WTC11 (cell line): ENCODE data around the gene CTRB1. TPM values are rescaled to one million over a fixed set of nuclear protein-coding genes. Genes with fewer than 3 reads are reported as not detected.

ENCODE experiments used
- ATAC-seq: fragments of 200-7000 bp; cut with Tn5 transposase; 2 replicates; pipeline ENCODE4 v1.10.0; 2021; ENCODE audit warnings: mild to moderate bottlenecking, moderate library complexity
- CTCF ChIA-PET: fragments of 300-600 bp; sonication (Branson Sonifier 250); formaldehyde crosslinking; loops from one replicate; lab custom pipeline; 2021; ENCODE audit warnings: antibody characterized with exemption; lab: Charles Lee
- POLR2A ChIA-PET: fragments of 350-600 bp; sonication (Branson Sonifier 250); formaldehyde crosslinking; loops from one replicate; lab custom pipeline; 2021; ENCODE audit warnings: antibody characterized with exemption; lab: Charles Lee
- DNase-seq: peaks from one replicate; pipeline ENCODE4 v3.0.0; 2021; ENCODE audit warnings: low spot score
- H3K27ac Mint-ChIP-seq: 2 replicates; pipeline ENCODE4 v1.8.0; 2021; ENCODE audit warnings: mixed read lengths
- H3K27me3 Mint-ChIP-seq: 2 replicates; pipeline ENCODE4 v1.8.0; 2021; ENCODE audit warnings: low read depth, mild to moderate bottlenecking, moderate library complexity, mixed read lengths
- H3K36me3 Mint-ChIP-seq: 2 replicates; pipeline ENCODE4 v1.8.0; 2021; ENCODE audit warnings: mixed read lengths
- H3K4me1 Mint-ChIP-seq: 2 replicates; pipeline ENCODE4 v1.8.0; 2022; ENCODE audit warnings: mixed read lengths
- H3K4me3 Mint-ChIP-seq: 2 replicates; pipeline ENCODE4 v1.8.0; 2021; ENCODE audit warnings: mild to moderate bottlenecking, moderate library complexity, mixed read lengths
- H3K9me3 Mint-ChIP-seq: 2 replicates; pipeline ENCODE4 v1.8.0; 2021; ENCODE audit warnings: mixed read lengths
- ATF1 ChIP-seq: sonication (generic); formaldehyde crosslinking; IDR thresholded peaks from 2 replicates; pipeline ENCODE4 v1.8.1; 2023; ENCODE audit warnings: mild to moderate bottlenecking, moderate library complexity, missing genetic modification reagents
- CDX4 ChIP-seq: fragments of 250-450 bp; sonication (Bioruptor Pico); IDR thresholded peaks from 2 replicates; pipeline ENCODE4 v1.9.0; 2021; ENCODE audit warnings: moderate library complexity, mild to moderate bottlenecking, inconsistent platforms, borderline replicate concordance
- ELF4 ChIP-seq: sonication (generic); formaldehyde crosslinking; IDR thresholded peaks from 2 replicates; pipeline ENCODE4 v1.8.1; 2022; ENCODE audit warnings: low read depth, mild to moderate bottlenecking, moderate library complexity, missing genetic modification reagents
- GTF2I ChIP-seq: fragments of 250-450 bp; sonication (Bioruptor Pico); conservative IDR thresholded peaks from 2 replicates; pipeline ENCODE4 v1.4.0; 2021; ENCODE audit warnings: mild to moderate bottlenecking
- HMGA2 ChIP-seq: fragments of 250-450 bp; sonication (Bioruptor Pico); IDR thresholded peaks from 2 replicates; pipeline ENCODE4 v1.4.0; 2021; ENCODE audit warnings: mild to moderate bottlenecking, moderate library complexity
- KAT7 ChIP-seq: sonication (generic); formaldehyde crosslinking; IDR thresholded peaks from 2 replicates; pipeline ENCODE4 v1.8.1; 2023; ENCODE audit warnings: missing genetic modification reagents, mild to moderate bottlenecking, borderline replicate concordance
- OVOL2 ChIP-seq: fragments of 250-450 bp; sonication (Bioruptor Pico); IDR thresholded peaks from 2 replicates; pipeline ENCODE4 v1.9.0; 2021; ENCODE audit warnings: mild to moderate bottlenecking, borderline replicate concordance
- PRRX2 ChIP-seq: fragments of 250-450 bp; sonication (Bioruptor Pico); IDR thresholded peaks from 2 replicates; pipeline ENCODE4 v1.8.0; 2021; ENCODE audit warnings: mild to moderate bottlenecking
- RELA ChIP-seq: sonication (generic); formaldehyde crosslinking; IDR thresholded peaks from 2 replicates; pipeline ENCODE4 v1.8.1; 2022; ENCODE audit warnings: missing genetic modification reagents, mild to moderate bottlenecking, borderline replicate concordance
- TCF7 ChIP-seq: sonication (generic); formaldehyde crosslinking; IDR thresholded peaks from 2 replicates; pipeline ENCODE4 v1.8.0; 2022; ENCODE audit warnings: mild to moderate bottlenecking, low read depth, missing genetic modification reagents, moderate library complexity
- TEAD4 ChIP-seq: sonication (generic); formaldehyde crosslinking; IDR thresholded peaks from 2 replicates; pipeline ENCODE4 v1.8.0; 2022; ENCODE audit warnings: mild to moderate bottlenecking, missing genetic modification reagents
- TP53 ChIP-seq: sonication (generic); formaldehyde crosslinking; IDR thresholded peaks from 2 replicates; pipeline ENCODE4 v1.8.1; 2023; ENCODE audit warnings: mild to moderate bottlenecking, missing genetic modification reagents
- USF2 ChIP-seq: sonication (generic); formaldehyde crosslinking; IDR thresholded peaks from 2 replicates; pipeline ENCODE4 v1.8.1; 2023; ENCODE audit warnings: mild to moderate bottlenecking, missing genetic modification reagents, moderate library complexity
- ZNF317 ChIP-seq: sonication (generic); formaldehyde crosslinking; IDR thresholded peaks from 2 replicates; pipeline ENCODE4 v1.8.1; 2023; ENCODE audit warnings: low read depth, mild to moderate bottlenecking, moderate library complexity, missing genetic modification reagents, borderline replicate concordance
- ZNF671 ChIP-seq: fragments of 250-450 bp; sonication (Bioruptor Pico); IDR thresholded peaks from 2 replicates; pipeline ENCODE4 v1.8.0; 2021; ENCODE audit warnings: mild to moderate bottlenecking
- total RNA-seq: library from RNA; stranded (reverse); gene quantifications from 3 replicates; pipeline ENCODE4 v1.2.3, GENCODE V29; 2021
- TF ChIP-seq, protein P1 (sequence below): sonication (generic); formaldehyde crosslinking; IDR thresholded peaks from 2 replicates; pipeline ENCODE4 v1.8.0; 2022; ENCODE audit warnings: mild to moderate bottlenecking, missing genetic modification reagents
- TF ChIP-seq, protein P2 (sequence below): sonication (generic); formaldehyde crosslinking; IDR thresholded peaks from 2 replicates; pipeline ENCODE4 v1.8.1; 2023; ENCODE audit warnings: mild to moderate bottlenecking, missing genetic modification reagents, moderate library complexity

Gene CTRB1
- total RNA-seq, 1 experiment from 2014 or later = 3.9 TPM

DNA sequence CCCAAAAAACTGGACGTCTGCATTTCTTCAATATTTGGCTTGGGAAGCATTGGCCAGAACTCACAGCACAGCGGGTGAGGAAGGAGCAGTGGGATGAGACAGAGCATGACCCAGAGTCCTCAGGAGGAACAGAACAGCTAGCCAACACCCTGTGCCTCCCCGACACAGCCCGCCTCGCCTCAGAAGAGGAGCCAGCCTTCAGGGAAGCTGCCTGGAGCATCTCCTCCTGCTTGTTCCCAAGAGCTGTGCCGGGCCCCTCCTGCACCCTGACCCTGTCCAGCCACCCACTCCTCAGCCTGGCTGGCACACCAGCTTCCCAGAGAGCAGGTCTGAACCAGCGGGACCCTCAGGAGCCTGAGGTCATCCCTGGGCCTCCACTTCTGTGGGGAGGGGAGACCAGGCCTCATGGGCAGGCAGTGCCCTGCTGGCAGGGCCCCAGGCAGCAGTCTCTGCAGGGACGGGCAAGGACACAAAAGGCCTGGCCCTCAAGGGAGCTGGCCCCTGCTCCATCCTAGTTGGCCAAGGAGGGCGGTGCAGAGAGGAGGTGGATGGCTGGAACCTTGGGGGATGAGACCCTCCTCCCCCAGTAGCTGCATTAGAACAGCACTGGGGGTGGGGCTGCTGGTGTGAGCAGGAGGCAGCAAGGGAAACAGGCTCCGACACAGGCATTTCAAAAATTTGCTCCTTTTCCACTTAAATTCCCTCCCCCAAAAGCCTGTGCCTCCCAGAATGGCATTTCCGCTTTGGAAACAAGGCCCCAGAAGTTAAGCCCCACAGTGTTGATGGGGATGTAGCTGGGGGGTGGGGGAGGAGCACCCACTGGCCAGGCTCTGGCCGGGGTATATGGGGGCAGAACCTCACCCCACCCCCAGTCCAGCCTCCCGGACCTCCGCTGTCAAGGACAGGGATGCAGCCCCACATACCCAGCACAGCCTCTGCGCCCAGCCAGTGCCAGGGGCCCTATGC is 34.4 kb downstream of the CTRB1 start (continued):
- TF ChIP-seq ZNF671 (CRISPR knock-in tag) = no peak
- no peak for TF ChIP-seq KAT7
- TF ChIP-seq ELF4 (CRISPR knock-in tag) = no peak

GRCh38 chr16:75254359-75254837 is 35.6 kb downstream of the CTRB1 start:
- H3K4me1 Mint-ChIP-seq = peaks cover 89% of the 10 kb centered on the region
- TF ChIP-seq ATF1 = no peak
- TF ChIP-seq TP53 (CRISPR knock-in tag) = 0 out of 2 replicates have a peak, but pooled peaks have one; percentile 40
- TF ChIP-seq, protein P1, sequence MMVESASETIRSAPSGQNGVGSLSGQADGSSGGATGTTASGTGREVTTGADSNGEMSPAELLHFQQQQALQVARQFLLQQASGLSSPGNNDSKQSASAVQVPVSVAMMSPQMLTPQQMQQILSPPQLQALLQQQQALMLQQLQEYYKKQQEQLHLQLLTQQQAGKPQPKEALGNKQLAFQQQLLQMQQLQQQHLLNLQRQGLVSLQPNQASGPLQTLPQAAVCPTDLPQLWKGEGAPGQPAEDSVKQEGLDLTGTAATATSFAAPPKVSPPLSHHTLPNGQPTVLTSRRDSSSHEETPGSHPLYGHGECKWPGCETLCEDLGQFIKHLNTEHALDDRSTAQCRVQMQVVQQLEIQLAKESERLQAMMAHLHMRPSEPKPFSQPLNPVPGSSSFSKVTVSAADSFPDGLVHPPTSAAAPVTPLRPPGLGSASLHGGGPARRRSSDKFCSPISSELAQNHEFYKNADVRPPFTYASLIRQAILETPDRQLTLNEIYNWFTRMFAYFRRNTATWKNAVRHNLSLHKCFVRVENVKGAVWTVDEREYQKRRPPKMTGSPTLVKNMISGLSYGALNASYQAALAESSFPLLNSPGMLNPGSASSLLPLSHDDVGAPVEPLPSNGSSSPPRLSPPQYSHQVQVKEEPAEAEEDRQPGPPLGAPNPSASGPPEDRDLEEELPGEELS (CRISPR knock-in tag) = 0 out of 2 replicates have a peak, but pooled peaks have one; percentile 55
- peak overlapping the region; percentile 43 for H3K4me3 Mint-ChIP-seq
- H3K27me3 Mint-ChIP-seq = no peaks in the 10 kb centered on the region
- CTCF ChIA-PET = interaction anchor here (1.1 to 7.5 kb wide), 6 partner anchors 9 to 131 kb away, joined by 4 to 92 read pairs (median 6); no protein-coding TSS in a partner anchor
- peak overlapping the region; percentile 97 for H3K27ac Mint-ChIP-seq
- POLR2A ChIA-PET = interaction anchor here (1.0 to 5.9 kb wide), 6 partner anchors 9 to 165 kb away, joined by 3 to 57 read pairs (median 8); no protein-coding TSS in a partner anchor
- peak; percentile 10 for ATAC-seq
- H3K9me3 Mint-ChIP-seq = no peaks in the 10 kb centered on the region
- DNase-seq = peak; percentile 42
- 0 out of 2 replicates have a peak, but pooled peaks cover 3% of the 10 kb centered on the region for H3K36me3 Mint-ChIP-seq

DNA sequence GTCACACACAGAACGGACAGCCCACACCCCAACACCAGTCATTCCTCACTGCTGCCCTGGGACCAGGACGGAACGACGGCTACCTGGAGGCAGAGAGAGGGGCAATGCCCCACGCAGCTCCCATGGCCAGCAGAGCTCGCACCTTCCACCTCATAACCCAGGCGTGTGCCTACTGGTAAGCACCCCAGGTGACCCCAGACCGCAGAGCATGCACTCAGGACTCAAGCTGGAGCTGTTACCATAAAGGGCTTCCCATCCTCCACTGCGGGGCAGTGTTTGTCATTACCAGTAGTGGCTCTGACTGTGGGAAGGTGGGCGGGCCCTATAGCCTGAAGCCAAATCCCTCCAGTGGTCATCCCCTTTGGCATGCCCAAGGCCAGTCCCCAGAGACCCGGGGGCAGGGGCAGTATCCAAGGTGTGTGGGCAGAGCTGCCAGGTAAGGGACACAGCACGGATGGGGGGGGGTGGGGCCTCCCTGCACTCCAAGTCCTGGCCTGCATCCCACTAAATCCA is 37.3 kb downstream of the CTRB1 start:
- ChIA-PET POLR2A (interaction anchor here (0.6 to 5.9 kb wide), 6 partner anchors 9 to 589 kb away, joined by 3 to 57 read pairs (median 6); no protein-coding TSS in a partner anchor), CTCF (interaction anchor here (0.6 to 7.5 kb wide), 6 partner anchors 9 to 378 kb away, joined by 3 to 92 read pairs (median 6); no protein-coding TSS in a partner anchor)
- peak overlapping the region; percentile 97; the same call in 1 of the 2 replicates for H3K27ac Mint-ChIP-seq

More for the DNA sequence above, 37.3 kb downstream of the CTRB1 start:
- 0 out of 2 replicates have a peak, but pooled peaks cover 3% of the 10 kb centered on the region for H3K36me3 Mint-ChIP-seq
- no peaks in the 10 kb centered on the region for H3K9me3 Mint-ChIP-seq
- TF ChIP-seq KAT7 (no peak), GTF2I (no peak), OVOL2 (CRISPR knock-in tag) (no peak), CDX4 (CRISPR knock-in tag) (no peak), ZNF317 (CRISPR knock-in tag) (no peak), PRRX2 (CRISPR knock-in tag) (no peak), HMGA2 (no peak), USF2 (no peak), RELA (CRISPR knock-in tag) (no peak), TEAD4 (CRISPR knock-in tag) (no peak), TCF7 (CRISPR knock-in tag) (no peak)
- TF ChIP-seq, protein P2, sequence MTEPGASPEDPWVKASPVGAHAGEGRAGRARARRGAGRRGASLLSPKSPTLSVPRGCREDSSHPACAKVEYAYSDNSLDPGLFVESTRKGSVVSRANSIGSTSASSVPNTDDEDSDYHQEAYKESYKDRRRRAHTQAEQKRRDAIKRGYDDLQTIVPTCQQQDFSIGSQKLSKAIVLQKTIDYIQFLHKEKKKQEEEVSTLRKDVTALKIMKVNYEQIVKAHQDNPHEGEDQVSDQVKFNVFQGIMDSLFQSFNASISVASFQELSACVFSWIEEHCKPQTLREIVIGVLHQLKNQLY = no peak
- H3K4me3 Mint-ChIP-seq = no peak overlapping the region
- DNase-seq (peak; percentile 23), ATAC-seq (no peak)
- H3K27me3 Mint-ChIP-seq = no peaks in the 10 kb centered on the region
- peaks cover 84% of the 10 kb centered on the region for H3K4me1 Mint-ChIP-seq
